ENCODE results near the gene COLQ.

- TF ChIP-seq CTCF (IDR thresholded peaks at IDR 0.05) (no peak), POLR2A (IDR thresholded peaks at IDR 0.05) (no peak)
These were observed 85.3 kb downstream of the COLQ start for GRCh38 chr3:15436246-15436645.

All from adrenal gland (tissue), 5 donors.